Dendritic cell treated with granulocyte-macrophage colony-stimulating factor and Interleukin-4, amounts not matched to agents 40 ng/mL and 50 ng/mL, for 4 days (primary cell): ENCODE measurements around the gene WNT7A.

Experiments
- H3K27ac Mint-ChIP-seq: one replicate; pipeline ENCODE4 v1.8.0; 2022; ENCODE audit warnings: mild to moderate bottlenecking, mixed read lengths
- H3K27me3 Mint-ChIP-seq: one replicate; pipeline ENCODE4 v1.8.0; 2022; ENCODE audit warnings: mild to moderate bottlenecking, mixed read lengths
- H3K36me3 Mint-ChIP-seq: one replicate; pipeline ENCODE4 v1.8.0; 2022; ENCODE audit warnings: low read depth, mixed read lengths
- H3K4me1 Mint-ChIP-seq: one replicate; pipeline ENCODE4 v1.8.0; 2022; ENCODE audit warnings: low read depth, mixed read lengths
- H3K4me3 Mint-ChIP-seq: one replicate; pipeline ENCODE4 v1.8.0; 2022; ENCODE audit warnings: mild to moderate bottlenecking, moderate library complexity, mixed read lengths
- H3K9me3 Mint-ChIP-seq: one replicate; pipeline ENCODE4 v1.8.0; 2022; ENCODE audit warnings: mixed read lengths
- intact Hi-C: fragments of 100-400 bp; cut with micrococcal nuclease; formaldehyde crosslinking; loops from one replicate; pipeline ENCODE4 v1.15.0; 2022

Gene WNT7A

GRCh38 chr3:13772321-13772745 lies 107.5 kb downstream of the WNT7A start:
- H3K27me3 Mint-ChIP-seq = no peaks in the 10 kb centered on the region
- intact Hi-C loops = no loop called here
- no peaks in the 10 kb centered on the region for H3K4me1 Mint-ChIP-seq
- H3K9me3 Mint-ChIP-seq = no peaks in the 10 kb centered on the region
- no peak overlapping the region for H3K4me3 Mint-ChIP-seq
- no peaks in the 10 kb centered on the region for H3K36me3 Mint-ChIP-seq
- no peak overlapping the region for H3K27ac Mint-ChIP-seq

- Mint-ChIP-seq H3K27me3 (no peaks in the 10 kb centered on the region), H3K4me3 (no peak overlapping the region), H3K4me1 (no peaks in the 10 kb centered on the region), H3K9me3 (no peaks in the 10 kb centered on the region), H3K27ac (no peak overlapping the region), H3K36me3 (no peaks in the 10 kb centered on the region)
- intact Hi-C loops = no loop called here
Measured at GRCh38 chr3:13771496-13771895, 108.4 kb downstream of the WNT7A start.

- Mint-ChIP-seq H3K4me3 (no peak overlapping the region), H3K36me3 (no peaks in the 10 kb centered on the region), H3K27ac (no peak overlapping the region), H3K9me3 (no peaks in the 10 kb centered on the region), H3K27me3 (no peaks in the 10 kb centered on the region), H3K4me1 (no peaks in the 10 kb centered on the region)
- intact Hi-C loops = no loop called here
Measured at GRCh38 chr3:13770170-13771169, 109.4 kb downstream of the WNT7A start.

GRCh38 chr3:13769422-13769821 lies 110.4 kb downstream of the WNT7A start:
- Mint-ChIP-seq H3K4me3 (no peak overlapping the region), H3K27me3 (no peaks in the 10 kb centered on the region), H3K36me3 (no peaks in the 10 kb centered on the region), H3K9me3 (no peaks in the 10 kb centered on the region), H3K4me1 (no peaks in the 10 kb centered on the region), H3K27ac (no peak overlapping the region)
- intact Hi-C loops = no loop called here

GRCh38 chr3:13768453-13768852 lies 111.4 kb downstream of the WNT7A start:
- Mint-ChIP-seq H3K9me3 (no peaks in the 10 kb centered on the region), H3K4me1 (no peaks in the 10 kb centered on the region), H3K4me3 (no peak overlapping the region), H3K36me3 (no peaks in the 10 kb centered on the region), H3K27me3 (no peaks in the 10 kb centered on the region), H3K27ac (no peak overlapping the region)
- intact Hi-C loops = no loop called here

GRCh38 chr3:13767896-13768295 lies 112.0 kb downstream of the WNT7A start:
- Mint-ChIP-seq H3K27ac (no peak overlapping the region), H3K4me1 (no peaks in the 10 kb centered on the region), H3K27me3 (no peaks in the 10 kb centered on the region), H3K36me3 (no peaks in the 10 kb centered on the region), H3K4me3 (no peak overlapping the region), H3K9me3 (no peaks in the 10 kb centered on the region)
- intact Hi-C loops = no loop called here

GRCh38 chr3:13767030-13767429 lies 112.8 kb downstream of the WNT7A start:
- Mint-ChIP-seq H3K27ac (no peak overlapping the region), H3K9me3 (no peaks in the 10 kb centered on the region), H3K27me3 (peaks cover 2% of the 10 kb centered on the region), H3K36me3 (no peaks in the 10 kb centered on the region), H3K4me1 (no peaks in the 10 kb centered on the region), H3K4me3 (no peak overlapping the region)
- intact Hi-C loops = no loop called here
